GM18861 (cell line): ENCODE results near the gene ASB9.
"Not testable (repeated sequence)": the region's sequence is repeated elsewhere in the genome, so short reads cannot be mapped to it uniquely, and the experiment has no call there.

Source experiments
- ATAC-seq: cut with Tn5 transposase; IDR thresholded peaks from one replicate; pipeline ENCODE4 v1.9.1; 2021; ENCODE audit not compliant: unreplicated experiment

ASB9 gene

GRCh38 chrX:15269618-15270521 lies at the start of gene ASB9:
Gene ASB9, minus strand, starts transcription at chrX:15270083. Its CDS starts 209 bp downstream, at chrX:15269874.
- ATAC-seq, result peak; percentile 64

GRCh38 chrX:15319075-15319474 lies 49.2 kb upstream of the ASB9 start:
- ATAC-seq, result no peak

GRCh38 chrX:15315509-15315908 lies 45.6 kb upstream of the ASB9 start, which contains the start of gene ASB11:
Gene ASB11, minus strand, starts transcription at chrX:15315640. Its CDS starts 35 bp downstream, at chrX:15315605.
- no peak for ATAC-seq

GRCh38 chrX:15314472-15314871 lies 44.6 kb upstream of the ASB9 start:
- ATAC-seq, result no peak

- ATAC-seq, result no peak
Observed at GRCh38 chrX:15311119-15311518, 41.2 kb upstream of the ASB9 start.

- no peak for ATAC-seq
Observed at GRCh38 chrX:15310117-15310516, 40.2 kb upstream of the ASB9 start.

GRCh38 chrX:15305899-15306298 lies 36.0 kb upstream of the ASB9 start:
- not testable (repeated sequence) for ATAC-seq

GRCh38 chrX:15301924-15302323 lies 32.0 kb upstream of the ASB9 start:
- ATAC-seq, result peak; percentile 49

GRCh38 chrX:15299941-15300851 lies 30.3 kb upstream of the ASB9 start:
- no peak for ATAC-seq

- ATAC-seq, result no peak
Observed at GRCh38 chrX:15298780-15299179, 28.9 kb upstream of the ASB9 start.

GRCh38 chrX:15298201-15298600 lies 28.3 kb upstream of the ASB9 start:
- no peak for ATAC-seq

- ATAC-seq, result no peak
Observed at GRCh38 chrX:15293451-15293850, 23.6 kb upstream of the ASB9 start.

GRCh38 chrX:15292861-15293260 lies 23.0 kb upstream of the ASB9 start:
- no peak for ATAC-seq

- ATAC-seq, result no peak
Observed at GRCh38 chrX:15277604-15278003, 7.7 kb upstream of the ASB9 start.

- ATAC-seq, result no peak
Observed at GRCh38 chrX:15274946-15275345, 5.1 kb upstream of the ASB9 start.

GRCh38 chrX:15273275-15273674 lies 3.4 kb upstream of the ASB9 start:
- not testable (repeated sequence) for ATAC-seq

- ATAC-seq, result no peak
Observed at GRCh38 chrX:15271757-15272156, 1.9 kb upstream of the ASB9 start.

- no peak for ATAC-seq
Observed at GRCh38 chrX:15269120-15269519, 763 bp downstream of the ASB9 start.

- ATAC-seq, result no peak
Observed at GRCh38 chrX:15254852-15255251, 15.0 kb downstream of the ASB9 start.

- ATAC-seq, result no peak
Observed at GRCh38 chrX:15245896-15246295, 24.0 kb downstream of the ASB9 start.

GRCh38 chrX:15244421-15244820 lies 25.5 kb downstream of the ASB9 start:
- no peak for ATAC-seq
